NCI-H1105 treated with DMSO at 0.1 percent for 48 hours (cell line): ENCODE results near the gene LGR6.
"Not testable (repeated sequence)": the region's sequence is repeated elsewhere in the genome, so short reads cannot be mapped to it uniquely, and the experiment has no call there.

Experiments
- DNase-seq: peaks from one replicate; lab custom pipeline; 2025; lab: John Stamatoyannopoulos, UW

Gene LGR6

GRCh38 chr1:202223121-202223860 lies 29.7 kb downstream of the LGR6 start:
- DNase-seq, result no peak

GRCh38 chr1:202224453-202224852 lies 30.9 kb downstream of the LGR6 start:
- no peak for DNase-seq

GRCh38 chr1:202225131-202225530 lies 31.5 kb downstream of the LGR6 start:
- no peak for DNase-seq

GRCh38 chr1:202227053-202227672 lies 33.6 kb downstream of the LGR6 start:
- DNase-seq, result no peak

GRCh38 chr1:202227997-202228401 lies 34.4 kb downstream of the LGR6 start:
- DNase-seq, result no peak

GRCh38 chr1:202228484-202229122 lies 35.0 kb downstream of the LGR6 start:
- DNase-seq, result no peak

GRCh38 chr1:202229376-202229775 lies 35.8 kb downstream of the LGR6 start:
- DNase-seq, result no peak

- DNase-seq, result no peak
Measured at GRCh38 chr1:202230061-202230938, 36.7 kb downstream of the LGR6 start.

- no peak for DNase-seq
Measured at GRCh38 chr1:202230939-202231645, 37.5 kb downstream of the LGR6 start.

GRCh38 chr1:202233171-202233570 lies 39.6 kb downstream of the LGR6 start:
- DNase-seq, result no peak

GRCh38 chr1:202233804-202234203 lies 40.2 kb downstream of the LGR6 start:
- no peak for DNase-seq

GRCh38 chr1:202234331-202235002 lies 40.9 kb downstream of the LGR6 start:
- DNase-seq, result no peak

- no peak for DNase-seq
Measured at GRCh38 chr1:202235003-202235660, 41.5 kb downstream of the LGR6 start.

- DNase-seq, result peak; percentile 49
Measured at GRCh38 chr1:202235856-202236837, 42.5 kb downstream of the LGR6 start.

GRCh38 chr1:202237052-202237451 lies 43.5 kb downstream of the LGR6 start:
- peak; percentile 50 for DNase-seq

GRCh38 chr1:202238914-202239313 lies 45.3 kb downstream of the LGR6 start:
- DNase-seq, result no peak

GRCh38 chr1:202240226-202240625 lies 46.6 kb downstream of the LGR6 start:
- DNase-seq, result not testable (repeated sequence)

- DNase-seq, result no peak
Measured at GRCh38 chr1:202240956-202241355, 47.4 kb downstream of the LGR6 start.

- no peak for DNase-seq
Measured at GRCh38 chr1:202241376-202242079, 47.9 kb downstream of the LGR6 start.
